HepG2 (cell line): ENCODE data around the gene HEXD. TPM values are rescaled to one million over a fixed set of nuclear protein-coding genes. Genes with fewer than 3 reads are reported as not detected.

Source experiments
- FOXO4 ChIP-seq: sonication (generic); formaldehyde crosslinking; conservative IDR thresholded peaks from 2 replicates; pipeline ENCODE4 v1.8.1; 2023; ENCODE audit warnings: missing genetic modification reagents
- MAFG ChIP-seq: sonication (generic); formaldehyde crosslinking; IDR thresholded peaks from 2 replicates; pipeline ENCODE4 v1.5.1; 2020; ENCODE audit warnings: mild to moderate bottlenecking, missing genetic modification reagents
- PAXIP1 ChIP-seq: sonication (generic); formaldehyde crosslinking; conservative IDR thresholded peaks from 2 replicates; pipeline ENCODE4 v1.4.0; 2020; ENCODE audit warnings: mild to moderate bottlenecking, missing genetic modification reagents, moderate library complexity
- RARA ChIP-seq: IDR thresholded peaks from 2 replicates; pipeline ENCODE4 v1.6.1; 2016; ENCODE audit warnings: missing genetic modification reagents, missing compliant biosample characterization
- RELA ChIP-seq: sonication (generic); formaldehyde crosslinking; IDR thresholded peaks from 2 replicates; pipeline ENCODE4 v1.4.0; 2020; ENCODE audit warnings: missing genetic modification reagents
- TGIF2 ChIP-seq: IDR thresholded peaks from 2 replicates; pipeline ENCODE4 v1.6.1; 2016; ENCODE audit warnings: control low read depth, missing compliant biosample characterization
- TRIM24 ChIP-seq: sonication (generic); formaldehyde crosslinking; IDR thresholded peaks from 2 replicates; pipeline ENCODE4 v1.8.0; 2022; ENCODE audit warnings: mild to moderate bottlenecking, missing genetic modification reagents
- ZNF124 ChIP-seq: sonication (generic); formaldehyde crosslinking; IDR thresholded peaks from 2 replicates; pipeline ENCODE4 v1.4.0; 2020; ENCODE audit warnings: missing genetic modification reagents
- ZNF260 ChIP-seq: sonication (generic); formaldehyde crosslinking; IDR thresholded peaks from 2 replicates; pipeline ENCODE4 v1.4.0; 2020; ENCODE audit warnings: missing genetic modification reagents, low read depth, mild to moderate bottlenecking, borderline replicate concordance
- ZNF276 ChIP-seq: sonication (generic); formaldehyde crosslinking; IDR thresholded peaks from 2 replicates; pipeline ENCODE4 v1.4.0; 2020; ENCODE audit warnings: mild to moderate bottlenecking, low read depth, missing genetic modification reagents
- ZNF281 ChIP-seq: sonication (generic); formaldehyde crosslinking; IDR thresholded peaks from 2 replicates; pipeline ENCODE4 v1.4.0; 2020; ENCODE audit warnings: missing genetic modification reagents, borderline replicate concordance
- ZNF326 ChIP-seq: sonication (generic); formaldehyde crosslinking; IDR thresholded peaks from 2 replicates; pipeline ENCODE4 v1.4.0; 2020; ENCODE audit warnings: missing genetic modification reagents, borderline replicate concordance
- ZNF333 ChIP-seq: sonication (generic); formaldehyde crosslinking; IDR thresholded peaks from 2 replicates; pipeline ENCODE4 v1.4.0; 2020; ENCODE audit warnings: mild to moderate bottlenecking, missing genetic modification reagents, borderline replicate concordance
- ZNF354B ChIP-seq: sonication (generic); formaldehyde crosslinking; IDR thresholded peaks from 2 replicates; pipeline ENCODE4 v1.8.0; 2022; ENCODE audit warnings: mild to moderate bottlenecking, missing genetic modification reagents
- ZNF441 ChIP-seq: sonication (generic); formaldehyde crosslinking; IDR thresholded peaks from 2 replicates; pipeline ENCODE4 v1.7.0; 2021; ENCODE audit warnings: missing genetic modification reagents, borderline replicate concordance
- ZNF451 ChIP-seq: sonication (generic); formaldehyde crosslinking; IDR thresholded peaks from 2 replicates; pipeline ENCODE4 v1.5.0; 2020; ENCODE audit warnings: mild to moderate bottlenecking, missing genetic modification reagents
- ZNF724P ChIP-seq: sonication (generic); formaldehyde crosslinking; IDR thresholded peaks from 2 replicates; pipeline ENCODE4 v1.8.0; 2022; ENCODE audit warnings: missing genetic modification reagents, borderline replicate concordance
- ZNF83 ChIP-seq: sonication (generic); formaldehyde crosslinking; IDR thresholded peaks from 2 replicates; pipeline ENCODE4 v1.4.0; 2020; ENCODE audit warnings: missing genetic modification reagents, mild to moderate bottlenecking, borderline replicate concordance
- ZSCAN31 ChIP-seq: sonication (generic); formaldehyde crosslinking; IDR thresholded peaks from 2 replicates; pipeline ENCODE4 v1.5.0; 2020; ENCODE audit warnings: low read depth, mild to moderate bottlenecking, missing genetic modification reagents
- polyA plus RNA-seq, 8 experiments: library from polyadenylated mRNA; depleted of rRNA in 3 of 8; stranded (reverse) in 7 of 8; unstranded in 1 of 8; fragments of >200 nt; fragmentation: Illumina TruSeq in 4 of 8; extraction: Trizol in 4 of 8; gene quantifications; 2 replicates each; pipeline versions ENCODE4 v1.2.1 to v1.2.3, GENCODE V29; 2011 to 2016; ENCODE audit warnings: low read depth in 4 of 8, missing spikeins in 1 of 8, mixed read lengths in 1 of 8; ENCODE audit not compliant: insufficient read depth in 1 of 8
- total RNA-seq, 5 experiments: library from RNA; depleted of rRNA; stranded (reverse); fragments of >200 nt; fragmentation: Illumina TruSeq; extraction: Trizol; gene quantifications; 2 replicates each; pipeline ENCODE4 v1.2.3, GENCODE V29; 2016; ENCODE audit warnings: low read depth in 1 of 5

The HEXD gene
- total and polyA plus RNA-seq, 2 of the 13 experiments (the other 11 are each of a cell fraction or from before 2014, with no cell fraction given): 22.3 to 41.8 TPM

GRCh38 chr17:82376042-82376730, 42.0 kb upstream of the HEXD start (continued):
- TF ChIP-seq ZNF724P (CRISPR knock-in tag): 0 out of 2 replicates have a peak, but pooled peaks have one; percentile 43
- TF ChIP-seq RELA (CRISPR knock-in tag): no peak
- TF ChIP-seq ZNF276: no peak
- TF ChIP-seq ZNF326 (CRISPR knock-in tag): no peak
- no peak for TF ChIP-seq ZNF260 (CRISPR knock-in tag)
- TF ChIP-seq PAXIP1 (CRISPR knock-in tag): peak; percentile 51
- 0 out of 2 replicates have a peak, but pooled peaks have one; percentile 61 for TF ChIP-seq ZNF441
- TF ChIP-seq RARA (CRISPR knock-in tag): peak; percentile 12; the same call in 1 of the 2 replicates
- TF ChIP-seq ZNF333 (CRISPR knock-in tag): no peak
- TF ChIP-seq ZNF281 (CRISPR knock-in tag): no peak
- TF ChIP-seq ZSCAN31 (CRISPR knock-in tag): no peak
- peak; percentile 56; the same call in 1 of the 2 replicates for TF ChIP-seq ZNF451 (CRISPR knock-in tag)
- no peak for TF ChIP-seq ZNF124 (CRISPR knock-in tag)
- TF ChIP-seq TRIM24 (CRISPR knock-in tag): no peak
- no peak for TF ChIP-seq ZNF83 (CRISPR knock-in tag)
- TF ChIP-seq TGIF2: no peak; the same call in 1 of the 2 replicates
- no peak for TF ChIP-seq MAFG (CRISPR knock-in tag)
- TF ChIP-seq FOXO4 (CRISPR knock-in tag): no peak
- TF ChIP-seq ZNF354B (CRISPR knock-in tag): no peak
